Adipose tissue (tissue), 3 donors: ENCODE data around the gene LRP6. TPM values are rescaled to one million over a fixed set of nuclear protein-coding genes. Genes with fewer than 3 reads are reported as not detected.
"Not testable (repeated sequence)": the region's sequence is repeated elsewhere in the genome, so short reads cannot be mapped to it uniquely, and the experiment has no call there.

Source experiments
- H3K27ac ChIP-seq: one replicate; pipeline ENCODE4 v1.5.1; 2013; ENCODE audit warnings: low read depth, low read length
- WGBS, 3 donors: extraction: QIAGEN DNeasy Blood & Tissue Kit; methylation state at CpG; one replicate each; pipeline ENCODE4 v1.1.7; 2013; 5-methylcytosine and 5-hydroxymethylcytosine counted together
- polyA plus RNA-seq, 3 donors: library from polyadenylated mRNA; stranded (reverse); fragments of 200-250 nt; gene quantifications; one replicate each; pipeline ENCODE4 v1.2.3, GENCODE V29; 2013
- donor health status: healthy with polysubstance abuse.
- donor health status: Bipolar disorder and iron deficiency.
- donor health status: healthy.

LRP6 gene
- 1 to 10 TPM; 5.2 to 9.0 (median 5.2) TPM for polyA plus RNA-seq

DNA sequence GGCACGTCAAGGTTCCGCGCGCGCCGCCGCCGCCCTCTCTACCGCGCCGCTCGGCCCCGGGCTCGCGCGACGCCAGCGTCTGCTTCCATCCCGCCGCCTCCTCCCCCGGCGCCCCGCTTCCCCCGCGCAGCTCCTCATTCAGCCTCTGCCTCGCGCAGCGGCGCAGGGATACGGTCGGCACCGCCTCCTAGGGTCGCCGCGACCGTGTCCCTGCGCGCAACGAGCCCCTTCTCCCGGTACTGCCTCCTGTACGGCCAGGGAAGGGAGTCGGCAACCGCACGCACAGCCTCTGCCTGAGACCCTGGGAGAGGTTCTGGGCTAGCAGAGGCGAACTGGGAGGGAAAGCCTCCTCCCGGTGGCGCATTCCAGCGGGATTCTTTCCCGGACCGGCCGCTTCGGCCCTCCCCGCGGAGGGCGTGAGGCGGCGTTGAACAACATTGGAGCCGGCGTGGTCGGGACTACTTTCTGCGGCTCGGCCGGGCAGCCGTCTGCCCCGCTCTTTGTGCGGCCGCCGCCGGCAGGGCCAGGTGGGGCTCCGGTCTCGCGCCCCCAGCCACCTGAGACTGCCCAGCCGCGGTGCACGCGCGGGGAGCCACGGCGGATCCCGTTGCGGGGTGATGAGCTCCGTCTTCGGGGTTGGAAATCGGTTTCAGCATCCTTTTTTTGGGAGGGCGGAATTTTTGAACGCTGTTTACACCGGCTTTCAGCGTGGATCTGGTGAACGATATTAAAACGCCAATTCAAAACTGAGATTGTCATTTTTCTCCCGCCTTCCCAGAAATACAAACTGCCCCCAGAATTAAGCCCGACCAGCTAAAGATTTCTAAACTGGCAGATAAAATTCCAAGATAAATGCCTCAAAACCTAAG, at the start of gene LRP6:
TSS of gene LRP6 (minus strand) at position 172 of the 869 bp plus-strand sequence. CDS start 309 bp downstream, outside the sequence.
- 0 to 1% (median 1%) methylated on average over 87 to 92 of the region's 92 CpGs for WGBS, 3 donors
- peak within 1 kb of the TSS; percentile 92 for H3K27ac ChIP-seq

DNA sequence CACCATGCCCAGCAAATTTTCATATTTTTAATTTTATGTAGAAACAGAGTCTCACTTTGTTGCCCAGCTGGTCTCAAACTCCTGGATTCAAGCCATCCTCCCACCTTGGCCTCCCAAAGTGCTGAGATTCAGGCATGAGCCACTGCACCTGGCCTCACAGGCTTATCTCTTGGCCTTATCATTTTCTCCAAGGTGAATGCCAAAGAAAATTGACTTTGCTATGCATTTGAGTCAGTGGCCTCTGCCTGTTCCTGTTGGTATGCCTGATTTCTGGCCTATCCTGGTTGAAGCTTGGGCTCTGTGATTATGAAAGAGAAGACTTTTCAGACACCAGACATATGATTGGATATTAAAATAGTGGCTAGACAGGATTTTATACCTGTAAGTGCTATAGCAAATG, 49.0 kb upstream of the LRP6 start:
- no peak overlapping the region for H3K27ac ChIP-seq

DNA sequence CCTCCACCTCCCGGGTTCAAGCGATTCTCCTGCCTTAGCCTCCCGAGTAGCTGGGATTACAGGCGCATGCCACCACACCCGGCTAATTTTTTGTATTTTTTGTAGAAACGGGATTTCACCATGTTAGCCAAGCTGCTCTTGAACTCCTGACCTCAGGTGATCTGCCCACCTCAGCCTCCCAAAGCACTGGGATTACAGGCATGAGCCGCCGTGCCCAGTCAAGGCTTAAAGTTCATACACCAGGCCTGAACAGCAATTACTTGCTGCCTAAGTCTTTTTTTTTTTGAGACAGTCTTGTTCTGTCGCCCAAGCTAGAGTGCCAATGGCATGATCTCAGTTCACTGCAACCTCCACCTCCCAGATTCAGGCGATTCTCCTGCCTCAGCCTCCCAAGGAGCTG, 43.9 kb upstream of the LRP6 start:
- WGBS, 3 donors: 91 to 99% (median 93%) methylated on average over 9 to 10 of the region's 10 CpGs
- not testable (repeated sequence) for H3K27ac ChIP-seq

DNA sequence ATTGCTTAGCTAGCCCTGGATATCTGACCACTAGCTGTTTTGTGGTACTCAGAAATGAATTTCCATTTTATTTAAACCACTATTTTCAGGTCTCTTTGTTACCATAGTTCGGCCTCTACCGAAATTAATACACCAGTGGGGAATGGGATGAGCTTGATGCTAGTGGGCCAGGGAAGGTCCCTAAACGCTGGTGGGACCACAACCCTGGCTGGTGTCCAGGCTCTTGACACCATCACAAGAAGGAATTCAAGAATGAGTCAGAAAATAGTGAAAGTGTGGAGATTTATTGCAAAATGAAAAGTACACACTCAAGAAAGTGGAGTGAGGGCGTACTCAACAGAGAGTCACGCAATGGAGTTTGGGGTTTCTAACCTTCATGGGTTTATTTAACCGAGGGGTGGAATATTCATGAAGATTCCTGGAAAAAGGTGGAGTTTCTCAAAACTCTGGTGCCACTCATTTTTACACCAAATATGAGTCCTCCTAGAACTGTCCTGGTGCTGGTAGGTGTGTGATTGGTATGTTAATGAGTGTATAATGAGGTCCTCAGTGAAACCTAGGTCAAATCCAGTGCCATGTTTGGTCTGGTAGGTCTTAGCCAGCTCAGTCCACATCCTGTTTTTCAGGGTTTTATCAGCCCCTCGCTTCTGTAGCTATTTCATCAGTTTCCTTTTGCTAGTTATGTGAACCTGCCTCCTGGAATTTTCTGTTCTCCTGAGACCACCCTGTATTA, 38.9 kb upstream of the LRP6 start:
- no peak overlapping the region for H3K27ac ChIP-seq
- 80 to 84% (median 80%) methylated on average over 7 of the region's 7 CpGs for WGBS, 3 donors

DNA sequence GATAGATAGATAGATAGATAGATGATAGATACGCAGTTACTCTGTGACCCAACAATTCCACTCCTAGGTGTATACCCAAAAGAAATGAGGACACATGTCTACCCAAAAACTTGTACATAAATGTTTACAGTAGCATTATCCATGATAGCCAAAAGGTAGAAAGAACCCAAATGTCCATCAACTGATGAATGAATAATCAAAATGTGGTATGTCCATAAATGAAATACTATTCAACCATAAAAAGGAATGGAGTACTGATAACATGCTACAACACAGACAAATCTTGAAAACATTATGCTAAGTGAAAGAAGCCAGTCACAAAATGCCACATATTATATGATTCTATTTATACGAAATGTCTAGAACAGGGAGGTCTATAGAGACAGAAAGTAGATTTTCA, 36.1 kb upstream of the LRP6 start:
- no peak overlapping the region for H3K27ac ChIP-seq
- 95 to 100% (median 96%) methylated on average over 2 of the region's 2 CpGs for WGBS, 3 donors

DNA sequence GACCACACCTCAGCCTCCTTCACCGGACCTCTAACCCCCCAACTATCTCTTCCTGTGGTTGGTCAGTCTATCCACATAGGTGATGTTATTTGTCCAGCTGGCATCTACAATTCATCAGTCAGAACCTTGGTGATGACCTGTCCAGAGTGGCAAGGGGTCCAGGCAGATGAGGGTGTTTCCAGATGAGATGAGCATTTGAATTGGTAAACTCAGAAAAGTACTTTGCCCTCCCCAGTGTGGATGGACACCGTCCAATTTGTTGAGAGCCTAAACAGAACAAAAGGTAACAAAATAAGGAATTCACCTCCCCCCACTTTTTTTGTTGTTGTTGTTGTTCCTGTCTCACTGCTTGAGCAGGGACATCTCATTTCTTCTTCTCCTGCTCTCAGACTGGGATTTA, 34.3 kb upstream of the LRP6 start:
- no peak overlapping the region for H3K27ac ChIP-seq
- 88 to 96% (median 91%) methylated on average over 2 of the region's 2 CpGs for WGBS, 3 donors

DNA sequence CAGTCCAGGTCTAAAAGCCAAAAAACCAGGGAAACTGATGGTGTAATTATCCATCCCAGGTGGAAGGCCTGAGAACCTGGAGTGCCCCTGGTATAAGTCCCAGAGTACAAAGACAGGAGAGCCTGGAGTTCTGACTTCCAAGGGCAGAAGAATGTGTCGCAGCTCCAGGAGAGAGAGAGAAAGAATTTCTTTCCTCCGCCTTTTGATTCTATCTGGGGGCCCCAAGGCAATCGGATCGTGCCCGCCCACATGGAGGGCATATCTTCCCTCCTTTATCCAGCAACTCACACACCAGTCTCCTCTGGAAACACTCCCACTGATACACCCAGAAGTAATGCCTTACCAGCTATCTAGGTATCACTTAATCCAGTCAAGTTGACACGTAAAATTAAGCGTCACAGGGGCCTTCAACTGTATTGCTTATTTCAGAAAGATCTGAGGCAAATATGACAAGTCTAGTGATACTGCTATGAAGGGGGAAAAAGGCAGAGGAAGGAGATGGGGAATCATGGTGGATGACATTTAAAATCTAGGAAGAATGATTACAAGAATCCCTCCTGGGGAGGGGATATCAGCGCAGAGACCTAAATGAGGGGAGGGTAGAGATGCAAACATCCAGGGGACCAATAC, 30.5 kb upstream of the LRP6 start:
- 83 to 85% (median 85%) methylated on average over 8 of the region's 8 CpGs for WGBS, 3 donors

DNA sequence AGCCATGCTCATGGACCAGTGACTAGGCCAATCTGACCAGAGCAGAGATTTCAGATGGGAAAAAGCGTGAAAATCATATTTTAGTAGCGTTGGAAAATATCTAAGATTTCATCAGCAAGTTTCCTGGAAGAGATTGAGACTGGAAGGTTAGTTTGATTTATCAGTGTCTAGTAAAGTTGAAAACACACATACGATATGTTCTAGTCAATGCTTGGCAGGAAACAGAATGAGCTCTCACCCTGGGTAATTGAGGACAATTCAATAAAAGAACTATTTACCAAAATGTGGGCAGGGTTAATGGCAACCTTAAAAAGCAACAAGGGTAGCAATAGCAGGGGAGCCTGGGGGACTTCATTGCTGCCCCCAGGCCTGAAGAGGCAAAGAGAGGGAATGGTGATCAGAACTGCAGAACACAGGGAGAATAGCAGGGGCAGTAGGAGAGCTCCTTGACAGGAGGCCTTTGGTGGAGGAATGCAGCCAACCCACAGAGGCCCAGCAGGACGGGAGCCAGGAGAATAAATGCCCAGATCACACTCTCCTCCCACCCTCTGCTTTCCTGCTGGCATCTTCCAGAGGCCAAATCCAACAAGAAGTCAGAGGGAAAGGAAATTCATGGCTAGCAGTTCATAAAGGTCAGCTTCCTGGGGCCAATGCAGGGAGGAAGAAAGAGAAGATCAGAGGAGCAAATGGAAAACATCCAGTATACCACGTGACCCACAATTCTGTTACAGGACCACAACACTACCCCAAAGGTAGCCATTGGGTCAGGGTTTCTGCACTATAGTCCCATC, 27.6 kb upstream of the LRP6 start:
- no peak overlapping the region for H3K27ac ChIP-seq
- WGBS, 3 donors: 55 to 69% (median 58%) methylated on average over 5 of the region's 5 CpGs

More for the DNA sequence above, 30.5 kb upstream of the LRP6 start:
- no peak overlapping the region for H3K27ac ChIP-seq

DNA sequence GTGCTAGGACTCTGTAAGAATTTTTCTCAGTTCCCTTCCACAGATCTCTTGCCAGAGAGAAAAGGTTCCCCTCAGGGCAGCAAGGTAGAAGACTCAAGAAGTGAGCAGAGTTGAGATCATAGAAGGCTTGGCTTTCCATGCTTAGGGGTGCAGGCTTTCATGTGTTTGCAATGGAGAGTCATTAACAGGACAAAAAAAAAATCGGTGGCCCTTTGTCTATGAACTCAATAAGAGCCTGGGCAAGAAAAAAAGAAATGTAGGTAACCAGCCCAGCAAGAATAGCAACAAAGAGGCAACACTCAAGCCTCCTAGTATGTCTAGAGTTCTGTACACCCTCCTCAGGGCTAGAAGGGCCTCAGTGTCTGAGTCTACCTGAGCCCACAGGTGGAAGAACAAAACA, 23.4 kb upstream of the LRP6 start:
- no peak overlapping the region for H3K27ac ChIP-seq
- 59 to 88% (median 88%) methylated on average over 1 of the region's 1 CpG for WGBS, 3 donors

DNA sequence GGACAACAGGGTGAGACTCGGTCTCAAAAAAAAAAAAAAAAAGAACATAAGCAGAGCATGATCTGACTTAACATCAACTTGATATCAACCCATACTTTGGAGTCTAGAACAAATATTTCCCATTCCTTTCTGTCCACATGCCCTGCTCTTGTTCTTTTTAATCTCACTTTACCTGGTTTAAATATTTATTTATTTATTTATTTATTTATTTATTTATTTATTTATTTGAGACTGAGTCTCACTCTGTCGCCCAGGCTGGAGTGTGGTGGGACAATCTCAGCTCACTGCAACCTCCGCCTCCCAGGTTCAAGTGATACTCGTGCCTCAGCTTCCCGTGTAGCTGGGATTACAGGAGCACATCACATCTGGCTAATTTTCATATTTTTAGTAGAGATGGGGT, 19.6 kb upstream of the LRP6 start:
- no peak overlapping the region for H3K27ac ChIP-seq
- 92 to 97% (median 95%) methylated on average over 5 of the region's 5 CpGs for WGBS, 3 donors

DNA sequence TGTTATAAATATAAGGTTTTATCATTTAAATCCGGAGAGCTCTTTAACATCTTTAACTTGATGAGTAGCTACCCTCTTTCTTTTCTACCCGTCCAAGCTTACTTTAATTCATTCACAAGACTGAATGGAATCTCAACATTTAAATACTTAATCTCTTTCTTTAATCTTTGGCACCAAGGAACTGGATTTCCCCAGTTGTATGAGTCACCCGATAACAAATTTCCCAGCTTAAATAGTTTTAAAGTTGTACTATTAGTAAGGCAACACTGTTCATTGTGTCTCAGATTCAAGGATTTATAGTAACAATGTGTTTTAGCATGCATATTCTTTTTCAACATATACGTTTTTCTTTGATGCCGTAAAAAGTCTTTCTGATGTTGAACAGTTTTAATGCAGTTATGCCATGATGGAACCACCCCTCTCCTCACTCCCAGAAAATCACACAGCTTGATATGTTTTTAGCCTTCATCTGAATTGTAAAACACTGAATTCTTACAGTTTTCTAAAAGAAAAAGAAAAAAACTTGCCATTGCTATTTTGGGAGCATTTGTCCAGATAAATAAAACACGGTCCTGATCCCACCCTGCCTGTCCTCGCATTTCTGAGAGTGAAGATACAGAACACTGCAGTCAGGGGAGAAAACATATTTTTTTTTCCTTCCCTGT, 16.0 kb upstream of the LRP6 start:
- 43 to 52% (median 50%) methylated on average over 7 of the region's 7 CpGs for WGBS, 3 donors
- no peak overlapping the region for H3K27ac ChIP-seq

DNA sequence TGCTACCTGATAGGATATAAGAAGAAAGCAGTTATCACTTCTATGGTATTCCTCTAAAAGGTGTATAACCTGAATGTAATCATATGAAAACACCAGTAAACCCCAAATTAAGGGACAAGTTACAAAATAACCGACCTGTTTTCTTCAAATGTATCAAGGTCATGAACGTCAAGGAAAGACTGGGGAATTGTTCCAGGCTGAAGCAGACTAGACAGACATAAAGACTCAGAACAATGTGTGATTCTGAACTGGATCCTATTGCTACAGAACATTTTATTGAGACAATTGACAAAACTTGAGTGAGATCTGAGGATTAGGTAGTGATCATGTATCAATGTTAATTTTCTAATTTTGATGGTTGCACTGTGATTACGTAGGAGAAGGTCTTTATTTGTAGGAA, 15.4 kb upstream of the LRP6 start:
- H3K27ac ChIP-seq: no peak overlapping the region
- WGBS, 3 donors: 47 to 86% (median 84%) methylated on average over 3 of the region's 3 CpGs

DNA sequence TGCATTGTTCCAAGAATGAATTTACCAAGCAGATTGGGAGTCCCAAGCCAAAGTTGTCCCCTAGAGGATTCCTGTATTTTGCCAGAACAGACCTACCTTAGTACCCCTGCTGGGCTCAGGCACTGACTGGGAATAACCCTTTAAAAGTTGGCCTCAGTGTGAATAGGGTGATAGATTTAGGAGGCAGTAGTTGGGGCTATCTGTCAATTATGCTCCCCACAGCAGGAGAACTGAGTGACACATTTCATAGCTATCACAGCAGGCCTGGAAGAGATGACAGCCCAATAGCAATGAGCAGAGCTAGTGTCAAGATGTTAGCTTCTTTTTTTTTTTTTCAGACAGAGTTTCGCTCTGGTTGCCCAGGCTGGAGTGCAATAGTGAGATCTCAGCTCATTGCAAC, 14.3 kb upstream of the LRP6 start:
- WGBS, 3 donors: 94 to 100% (median 100%) methylated on average over 1 of the region's 1 CpG
- H3K27ac ChIP-seq: no peak overlapping the region

DNA sequence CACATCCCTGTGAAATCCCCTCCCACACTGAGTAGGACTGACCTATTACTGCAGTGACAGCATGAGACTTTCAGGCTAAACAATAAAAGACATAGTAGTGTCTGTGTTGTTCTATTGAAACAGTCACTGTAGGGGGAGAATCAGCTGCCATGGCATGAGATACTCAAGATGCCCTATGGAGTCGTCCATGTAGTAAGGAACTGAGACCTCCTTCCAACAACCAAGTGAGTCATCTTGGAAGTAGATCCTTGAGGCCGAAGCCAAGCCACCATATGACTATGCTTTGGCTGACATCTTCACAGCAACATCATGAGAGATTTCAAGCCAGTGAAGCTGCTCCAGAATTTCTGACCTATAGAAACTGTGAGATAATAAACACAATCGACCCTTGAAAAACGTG, 12.1 kb upstream of the LRP6 start:
- 51 to 78% (median 64%) methylated on average over 4 of the region's 4 CpGs for WGBS, 3 donors
- no peak overlapping the region for H3K27ac ChIP-seq

DNA sequence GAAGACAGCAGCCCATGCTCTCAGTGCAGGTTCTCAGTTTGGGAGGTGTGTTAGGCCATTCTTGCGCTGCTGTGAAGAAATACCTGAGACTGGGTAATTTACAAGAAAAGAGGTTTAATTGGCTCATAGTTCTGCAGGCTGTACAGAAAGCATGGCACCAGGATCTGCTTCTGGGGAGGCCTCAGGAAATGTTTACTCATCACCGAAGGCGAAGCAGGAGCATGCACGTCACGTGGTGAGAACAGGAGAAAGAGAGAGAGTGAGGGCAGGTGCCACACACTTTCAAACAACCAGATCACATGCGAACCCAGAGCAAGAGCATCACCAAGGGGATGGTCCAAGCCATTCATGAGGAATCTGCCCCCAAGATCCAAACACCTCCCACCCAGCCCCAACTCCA, 9.0 kb upstream of the LRP6 start:
- H3K27ac ChIP-seq: no peak overlapping the region
- 91 to 99% (median 93%) methylated on average over 6 of the region's 6 CpGs for WGBS, 3 donors

DNA sequence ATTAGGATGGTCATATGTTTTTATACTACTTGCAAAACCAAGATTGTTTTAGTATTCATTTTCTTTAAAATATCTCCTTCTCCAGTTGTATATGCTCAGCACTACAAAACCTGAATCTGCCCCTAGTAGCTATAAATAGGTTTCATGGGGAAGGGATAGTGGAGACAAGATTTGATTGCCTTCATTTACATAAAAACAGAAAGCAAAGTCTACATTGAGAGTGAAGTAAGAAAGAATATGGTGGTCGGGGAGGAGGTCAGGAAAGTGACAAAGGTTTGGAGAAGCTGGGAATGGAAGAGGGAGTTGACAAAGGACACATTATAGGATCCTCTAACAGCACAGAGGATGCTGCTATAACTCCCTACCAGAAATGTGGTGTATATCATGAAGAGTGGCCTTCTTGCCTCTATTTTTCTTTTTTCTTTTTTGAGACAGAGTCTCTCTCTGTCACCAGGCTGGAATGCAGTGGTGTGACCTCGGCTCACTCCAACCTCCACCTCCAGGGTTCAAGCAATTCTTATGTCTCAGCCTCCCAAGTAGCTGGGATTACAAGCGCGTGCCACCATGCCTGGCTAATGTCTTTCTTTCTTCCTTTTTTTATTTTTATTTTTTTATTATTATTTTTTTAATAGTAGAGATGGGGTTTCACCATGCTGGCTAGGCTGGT, 6.6 kb upstream of the LRP6 start:
- H3K27ac ChIP-seq: no peak overlapping the region
- 87 to 93% (median 90%) methylated on average over 4 of the region's 4 CpGs for WGBS, 3 donors

DNA sequence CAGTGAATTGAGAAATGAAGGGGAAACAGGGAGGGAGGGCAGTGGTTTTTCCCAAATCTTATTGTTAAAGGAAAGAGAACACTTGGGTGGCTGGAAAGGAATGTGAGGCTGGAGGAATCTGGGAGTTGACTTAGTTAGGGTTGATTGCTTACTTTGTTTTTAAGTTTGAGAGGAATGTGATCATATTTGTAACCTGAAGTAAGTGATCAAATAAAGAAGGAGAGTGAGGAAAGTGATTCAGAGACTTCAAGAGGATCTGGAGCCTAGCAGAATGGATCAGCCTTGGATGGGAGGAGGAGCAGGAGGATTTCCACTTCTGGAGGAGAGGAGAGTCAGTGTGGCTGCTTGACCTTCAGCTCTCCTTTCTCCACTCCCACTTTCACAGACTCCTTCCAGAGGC, 6.0 kb upstream of the LRP6 start:
- no peak overlapping the region for H3K27ac ChIP-seq

DNA sequence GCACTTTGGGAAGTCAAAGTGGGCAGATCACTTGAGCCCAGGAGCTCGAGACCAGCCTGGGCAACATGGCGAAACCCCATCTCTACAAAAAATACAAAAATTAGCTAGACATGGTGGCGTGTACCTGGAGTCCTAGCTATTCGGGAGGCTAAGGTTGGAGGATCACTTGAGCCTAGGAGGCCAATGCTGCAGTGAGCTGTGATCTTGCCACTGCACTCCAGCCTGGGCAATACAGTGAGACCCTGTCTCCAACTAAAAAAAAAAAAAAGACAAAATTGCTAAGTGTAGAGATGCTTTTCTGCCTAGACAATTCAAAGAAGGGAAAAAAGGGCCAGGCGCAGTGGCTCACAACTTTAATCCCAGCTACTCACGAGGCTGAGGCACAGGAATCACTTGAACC, 3.4 kb upstream of the LRP6 start:
- WGBS, 3 donors: 95 to 100% (median 99%) methylated on average over 6 of the region's 6 CpGs

More for the DNA sequence above, 3.4 kb upstream of the LRP6 start:
- no peak overlapping the region for H3K27ac ChIP-seq
